Upper lobe of right lung (tissue), 1 donor: ENCODE data around the gene ZCCHC24. TPM values are rescaled to one million over a fixed set of nuclear protein-coding genes. Genes with fewer than 3 reads are reported as not detected.
"Not testable (repeated sequence)": the region's sequence is repeated elsewhere in the genome, so short reads cannot be mapped to it uniquely, and the experiment has no call there.

Experiments used
- ATAC-seq: fragments of 200-7000 bp; cut with Tn5 transposase; one replicate; pipeline ENCODE4 v1.9.1; 2020; ENCODE audit warnings: mild to moderate bottlenecking, moderate library complexity
- DNase-seq: peaks from one replicate; pipeline ENCODE4 v3.0.0-alpha.2; 2020
- H3K27ac ChIP-seq: fragments of 200-600 bp; one replicate; pipeline ENCODE4 v1.8.0; 2022
- H3K27me3 ChIP-seq: fragments of 200-600 bp; one replicate; pipeline ENCODE4 v1.8.0; 2022; ENCODE audit warnings: mild to moderate bottlenecking
- H3K36me3 ChIP-seq: fragments of 200-600 bp; one replicate; pipeline ENCODE4 v1.8.0; 2022
- H3K4me1 ChIP-seq: fragments of 200-600 bp; one replicate; pipeline ENCODE4 v1.8.0; 2022
- H3K4me3 ChIP-seq: fragments of 200-600 bp; one replicate; pipeline ENCODE4 v1.8.0; 2022; ENCODE audit warnings: mild to moderate bottlenecking
- H3K9me3 ChIP-seq: fragments of 200-600 bp; one replicate; pipeline ENCODE4 v1.8.0; 2022
- CTCF ChIP-seq: fragments of 200-600 bp; IDR thresholded peaks from one replicate; pipeline ENCODE4 v1.8.0; 2022; ENCODE audit warnings: antibody characterized with exemption
- intact Hi-C: fragments of 100-400 bp; cut with DNase I; formaldehyde crosslinking; loops from one replicate; pipeline ENCODE4 v1.11.0; 2022
- total RNA-seq: library from RNA; stranded (reverse); fragmentation: NEBNext Ultra II Directional; extraction: Animal tissue kit (Norgen Biotek cat#: 25700); gene quantifications from one replicate; pipeline ENCODE4 v1.2.1, GENCODE V29; 2021
- donor health status: DM: no; HTN: yes; CAD: no; lungs with severe emphysema.

The ZCCHC24 gene
- total RNA-seq, 1 donor from 2014 or later: 32.4 TPM

- H3K9me3 ChIP-seq: no peaks in the 10 kb centered on the region
- no peak for TF ChIP-seq CTCF
- ATAC-seq (no peak), DNase-seq (no peak)
- no peak overlapping the region for H3K4me3 ChIP-seq
- H3K27me3 ChIP-seq: no peaks in the 10 kb centered on the region
- peaks cover 7% of the 10 kb centered on the region for H3K4me1 ChIP-seq
- no peak overlapping the region for H3K27ac ChIP-seq
- intact Hi-C loops: no loop called here
- no peaks in the 10 kb centered on the region for H3K36me3 ChIP-seq
Observed at GRCh38 chr10:79448732-79449049, 3.3 kb upstream of the ZCCHC24 start.

- H3K27ac ChIP-seq: no peak overlapping the region
- H3K27me3 ChIP-seq: no peaks in the 10 kb centered on the region
- DNase-seq: peak; percentile 11
- H3K9me3 ChIP-seq: no peaks in the 10 kb centered on the region
- peaks cover 12% of the 10 kb centered on the region for H3K4me1 ChIP-seq
- H3K36me3 ChIP-seq: no peaks in the 10 kb centered on the region
- H3K4me3 ChIP-seq: no peak overlapping the region
- TF ChIP-seq CTCF: no peak
- ATAC-seq: no peak
- intact Hi-C loops: no loop called here
Observed at GRCh38 chr10:79447911-79448731, 2.7 kb upstream of the ZCCHC24 start.

- H3K36me3 ChIP-seq, H3K27me3 ChIP-seq, H3K4me3 ChIP-seq, ATAC-seq, H3K27ac ChIP-seq, intact Hi-C loops, H3K9me3 ChIP-seq: not testable (repeated sequence)
- peak; percentile 26 for DNase-seq
- peaks cover 13% of the 10 kb centered on the region for H3K4me1 ChIP-seq
Observed at GRCh38 chr10:79447249-79447648, 1.8 kb upstream of the ZCCHC24 start.

GRCh38 chr10:79446758-79447084 lies 1.3 kb upstream of the ZCCHC24 start:
- intact Hi-C loops: no loop called here
- H3K9me3 ChIP-seq: no peaks in the 10 kb centered on the region
- TF ChIP-seq CTCF: no peak
- no peaks in the 10 kb centered on the region for H3K27me3 ChIP-seq
- peaks cover 13% of the 10 kb centered on the region for H3K4me1 ChIP-seq
- H3K4me3 ChIP-seq: peak overlapping the region; percentile 86
- H3K27ac ChIP-seq: peak overlapping the region; percentile 73
- DNase-seq (peak; percentile 86), ATAC-seq (no peak)
- H3K36me3 ChIP-seq: no peaks in the 10 kb centered on the region

- DNase-seq (no peak), ATAC-seq (no peak)
- no peaks in the 10 kb centered on the region for H3K36me3 ChIP-seq
- peak overlapping the region; percentile 86 for H3K4me3 ChIP-seq
- no peaks in the 10 kb centered on the region for H3K27me3 ChIP-seq
- H3K27ac ChIP-seq: peak overlapping the region; percentile 73
- peaks cover 17% of the 10 kb centered on the region for H3K4me1 ChIP-seq
- no peak for TF ChIP-seq CTCF
- no peaks in the 10 kb centered on the region for H3K9me3 ChIP-seq
- intact Hi-C loops: no loop called here
Observed at GRCh38 chr10:79445977-79446757, 743 bp upstream of the ZCCHC24 start.
